ENCODE measurements around the gene RPAIN.

RPAIN gene

DNA sequence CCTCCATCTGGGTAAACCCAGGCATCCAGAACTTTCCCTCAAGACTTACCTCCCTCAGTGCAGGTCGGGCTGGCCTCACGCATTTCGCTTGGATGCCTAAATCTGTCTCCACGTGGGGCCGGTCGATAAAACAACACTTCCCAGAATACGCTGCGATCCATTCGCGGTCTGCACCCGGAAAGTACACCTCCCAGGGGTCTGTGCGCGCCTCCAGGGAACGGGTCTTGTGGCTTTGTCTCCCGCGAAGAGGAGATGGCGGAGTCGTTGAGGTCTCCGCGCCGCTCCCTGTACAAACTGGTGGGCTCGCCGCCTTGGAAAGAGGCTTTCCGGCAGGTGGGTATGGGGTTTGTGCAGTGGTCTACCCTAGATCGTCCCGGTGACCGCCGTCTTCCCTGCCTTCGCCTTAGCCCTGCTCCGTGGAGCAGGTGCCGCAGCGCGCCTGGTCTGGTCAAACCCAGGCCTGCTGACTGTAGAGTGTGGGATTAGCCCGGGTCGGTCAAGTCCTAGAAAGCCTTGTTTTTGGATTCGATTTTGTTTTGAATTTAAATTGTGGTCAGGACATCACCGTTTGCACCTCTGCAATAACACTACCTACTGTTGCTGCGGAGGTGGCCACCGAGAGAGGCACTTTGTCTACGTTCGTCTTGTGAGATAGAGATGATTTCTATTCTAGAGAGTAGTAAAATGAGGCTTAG is at the start of gene RPAIN:
RPAIN (plus strand) TSS at position 224 of the 695 bp plus-strand sequence; CDS start at position 253, 29 bp downstream.
- DNase-seq = peak; percentile 90

DNA sequence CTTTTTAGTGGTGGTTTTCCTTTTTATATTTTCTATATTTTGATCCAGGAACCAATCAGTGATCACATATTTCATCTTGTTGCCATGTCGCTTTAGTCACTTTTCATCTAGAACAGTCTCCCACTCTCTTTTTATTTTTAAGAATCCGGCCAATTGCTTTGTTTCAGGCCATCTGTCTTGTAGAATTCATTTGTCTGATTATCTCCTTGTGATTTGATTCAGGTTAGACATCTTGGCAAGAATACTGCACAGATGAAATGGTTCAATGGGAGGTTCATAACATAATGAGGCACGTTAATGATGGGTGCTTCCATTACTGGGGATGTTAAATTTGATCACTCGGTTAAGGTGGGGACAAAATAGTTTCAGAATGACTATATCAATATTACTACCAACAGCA is 49.6 kb upstream of the RPAIN start:
- no peak for DNase-seq

GRCh38 chr17:5373112-5373511 is 46.9 kb upstream of the RPAIN start:
- DNase-seq = no peak

DNA sequence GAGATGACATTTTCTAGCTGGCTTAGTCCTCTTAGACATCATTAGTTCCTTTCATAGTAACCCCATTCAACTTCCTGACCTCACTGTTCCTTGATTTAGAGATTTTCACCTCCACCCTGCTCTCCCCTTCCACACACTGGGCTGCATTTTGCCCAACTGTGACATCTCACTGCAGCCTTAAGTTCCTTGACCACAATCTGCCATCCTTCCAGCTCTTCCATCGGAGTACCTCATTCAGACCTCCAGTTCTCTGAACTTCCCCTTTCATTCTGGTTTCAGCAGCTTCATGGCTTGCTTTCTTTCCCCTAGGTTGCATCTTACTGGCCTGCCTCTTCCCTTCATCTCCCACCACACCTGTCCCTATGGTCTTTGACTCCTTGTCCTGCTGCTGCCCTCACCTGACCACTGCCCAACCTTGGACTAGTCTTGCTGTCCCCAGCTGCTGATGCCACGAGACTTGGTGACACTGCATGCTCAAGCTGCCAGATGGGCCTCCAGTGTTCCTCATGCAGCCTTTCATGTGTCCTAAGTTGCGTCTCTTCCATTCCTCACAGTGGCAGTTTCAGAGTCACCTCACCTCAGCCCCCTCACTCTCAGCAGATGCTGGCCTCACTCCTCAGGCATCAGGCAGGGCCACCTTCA is 41.3 kb upstream of the RPAIN start:
- DNase-seq = no peak

DNA sequence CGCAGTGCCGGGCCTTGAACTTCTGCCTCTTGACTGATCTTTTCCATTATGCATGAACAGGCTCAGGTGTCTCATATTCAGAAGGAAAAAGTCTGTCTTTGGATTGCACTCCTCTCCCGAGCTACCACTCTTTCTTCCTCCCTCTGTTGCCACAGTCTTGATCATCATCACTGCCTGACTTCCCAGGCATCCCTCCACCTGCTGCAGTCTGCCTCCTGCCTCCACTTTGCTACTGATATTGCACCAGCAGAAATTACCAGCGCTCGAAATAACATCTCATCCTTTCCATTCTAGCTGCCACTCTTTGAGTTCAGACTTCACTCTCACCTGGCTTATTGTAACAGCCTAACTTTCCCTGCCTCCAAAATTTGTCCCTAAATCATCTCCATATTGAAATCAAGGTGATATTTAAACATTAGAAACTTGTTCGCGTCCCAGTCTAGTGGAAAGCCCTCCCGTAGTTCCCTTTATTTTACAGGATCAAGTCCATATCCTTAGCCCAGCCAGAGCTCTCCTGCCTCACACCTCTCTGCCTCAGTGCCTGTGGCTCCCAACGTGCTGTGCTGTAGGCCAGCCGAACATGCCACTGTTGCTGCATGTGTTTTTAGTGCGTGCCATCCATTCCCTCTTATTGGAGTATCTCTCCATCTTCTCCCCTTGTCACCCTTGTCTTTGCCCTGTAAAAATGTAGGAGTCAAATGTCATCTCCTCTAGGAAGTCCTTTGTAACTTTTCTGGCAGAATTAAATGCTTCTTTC is 40.5 kb upstream of the RPAIN start:
- DNase-seq = no peak

GRCh38 chr17:5380491-5381135 is 39.4 kb upstream of the RPAIN start:
- DNase-seq = no peak

- no peak for DNase-seq
Measured at GRCh38 chr17:5381542-5381941, 38.4 kb upstream of the RPAIN start.

GRCh38 chr17:5391678-5392077 is 28.3 kb upstream of the RPAIN start:
- no peak for DNase-seq

GRCh38 chr17:5396612-5397011 is 23.4 kb upstream of the RPAIN start:
- no peak for DNase-seq

- DNase-seq = no peak
Measured at GRCh38 chr17:5399767-5400166, 20.2 kb upstream of the RPAIN start.

- no peak for DNase-seq
Measured at GRCh38 chr17:5405400-5405799, 14.6 kb upstream of the RPAIN start.

- DNase-seq = no peak
Measured at GRCh38 chr17:5408186-5408585, 11.8 kb upstream of the RPAIN start.

DNA sequence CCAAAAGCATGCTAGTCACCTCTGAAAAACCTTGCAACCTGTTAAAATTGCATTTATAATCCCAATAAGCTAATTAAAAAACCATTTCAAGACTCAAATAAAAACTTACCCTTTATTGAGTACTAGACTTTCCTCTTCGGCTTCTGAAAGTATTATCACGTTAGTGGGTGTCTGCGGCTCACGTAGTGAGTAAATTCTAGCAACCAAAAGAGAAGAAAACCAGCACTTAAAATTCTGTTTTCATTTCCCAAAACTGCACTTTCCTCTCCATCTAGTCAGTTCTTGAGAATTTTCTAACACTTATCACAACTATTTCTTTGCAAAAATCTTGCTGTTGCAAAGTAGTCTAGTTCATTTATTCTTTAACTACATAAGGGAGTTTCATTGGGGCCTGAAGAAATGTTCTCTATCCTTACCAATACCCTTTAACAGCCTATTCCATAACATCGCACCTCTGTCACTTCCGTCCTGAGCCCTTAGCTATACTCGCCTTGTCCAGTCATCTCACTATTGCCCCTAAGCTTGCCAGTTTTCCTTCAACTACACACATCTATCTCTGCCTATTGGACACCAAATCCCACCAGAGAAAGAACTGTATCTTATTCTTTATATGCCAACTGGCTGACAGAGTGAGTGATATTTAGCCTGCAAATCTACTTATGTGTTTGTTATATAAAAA is 9.2 kb upstream of the RPAIN start:
- DNase-seq = no peak

- DNase-seq = no peak
Measured at GRCh38 chr17:5413682-5414081, 6.3 kb upstream of the RPAIN start.

GRCh38 chr17:5416901-5417300 is 3.1 kb upstream of the RPAIN start:
- no peak for DNase-seq

DNA sequence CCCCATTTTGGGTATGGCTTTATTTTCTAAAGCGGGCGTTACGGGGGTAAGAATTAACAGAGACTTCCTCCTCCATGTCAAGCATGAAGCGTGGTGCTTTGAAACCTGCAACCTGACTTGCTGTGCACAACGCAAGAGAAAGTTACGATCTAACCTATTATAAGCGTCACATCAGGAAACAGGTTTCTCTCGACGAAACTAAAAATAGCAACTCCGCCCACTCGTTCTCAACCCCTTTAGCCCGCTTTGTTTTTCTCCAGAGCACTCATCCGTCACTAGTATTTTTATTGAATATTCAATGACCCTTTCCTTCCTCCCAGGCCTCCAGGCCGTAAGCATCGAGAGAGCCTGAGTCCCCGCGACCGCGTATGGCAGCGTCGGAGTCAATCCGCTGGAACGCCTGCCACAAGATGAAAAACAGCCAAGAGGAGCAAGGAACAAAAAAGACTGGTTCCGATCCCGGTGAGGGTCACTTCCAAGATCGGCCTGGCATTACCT is 1.1 kb upstream of the RPAIN start:
- no peak for DNase-seq

DNA sequence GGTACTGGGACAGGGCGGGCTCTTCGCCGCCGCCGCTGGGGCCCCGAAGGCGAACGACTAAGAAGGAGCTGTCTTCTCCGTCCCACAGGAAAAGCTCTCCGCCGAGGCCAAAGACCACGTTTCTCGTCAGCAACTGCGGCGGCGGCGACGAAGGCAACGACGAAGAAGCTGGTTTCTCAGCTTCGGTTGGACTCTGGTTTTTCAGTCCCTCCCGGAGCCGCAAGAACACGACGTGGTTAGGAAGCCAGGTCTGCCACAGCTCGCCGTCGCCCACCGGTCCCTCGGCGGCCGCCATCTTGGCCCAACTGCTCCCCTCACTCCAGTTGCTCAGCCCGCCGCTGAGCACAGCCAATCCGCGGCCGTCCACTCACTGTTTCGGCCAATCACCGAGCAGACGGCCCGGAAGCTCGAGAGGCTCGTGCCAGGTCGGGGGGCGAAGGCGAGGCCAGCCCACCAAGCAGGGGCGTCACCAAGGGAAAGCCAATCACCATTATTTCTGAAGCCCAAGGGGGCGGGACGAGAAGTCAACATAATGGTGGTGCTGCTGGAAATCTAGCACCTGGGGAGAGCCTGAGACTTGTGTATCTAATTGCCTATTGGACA is 525 bp upstream of the RPAIN start, which contains the start of gene NUP88:
NUP88 (minus strand) TSS at position 307 of the 603 bp plus-strand sequence; CDS start at position 295, 12 bp downstream.
- peak; percentile 99 for DNase-seq

DNA sequence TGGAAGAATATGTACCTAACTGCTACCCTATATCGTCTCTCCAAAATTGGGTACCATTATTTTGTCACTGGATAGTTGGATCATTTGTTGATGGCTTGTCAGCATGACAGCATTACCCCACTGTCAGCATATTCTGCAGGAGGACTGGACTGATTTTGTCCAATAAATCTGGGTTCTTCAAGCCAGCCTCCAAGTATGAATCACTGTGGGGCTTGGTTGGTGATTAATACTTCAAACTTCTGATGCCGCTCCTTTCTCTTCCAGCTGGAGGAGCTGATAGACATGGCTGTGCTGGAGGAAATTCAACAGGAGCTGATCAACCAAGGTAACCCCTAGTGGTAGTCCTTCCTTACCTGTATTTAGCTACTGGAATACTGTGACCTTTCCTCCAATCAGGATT is 2.5 kb downstream of the RPAIN start:
- no peak for DNase-seq

DNA sequence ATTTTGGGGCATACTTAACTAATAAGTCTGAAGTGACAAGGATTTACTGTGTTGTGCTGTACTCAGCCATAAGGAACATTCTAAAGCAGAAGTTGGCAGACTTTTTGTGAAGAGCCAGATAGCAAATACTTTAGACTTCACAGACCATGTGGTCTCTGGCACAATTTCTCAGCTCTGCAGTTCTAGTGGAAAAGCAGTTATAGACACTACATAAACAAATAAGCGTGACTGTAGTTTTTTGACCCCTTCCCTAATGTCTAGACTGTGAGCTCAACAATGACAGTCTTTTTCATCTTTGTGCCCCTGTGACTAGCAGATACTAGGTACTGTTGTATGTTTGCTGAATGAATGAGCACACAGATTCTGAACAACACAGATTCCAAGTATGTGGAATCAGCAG is 4.9 kb downstream of the RPAIN start:
- no peak for DNase-seq

GRCh38 chr17:5425826-5426225 is 5.8 kb downstream of the RPAIN start:
- no peak for DNase-seq

DNA sequence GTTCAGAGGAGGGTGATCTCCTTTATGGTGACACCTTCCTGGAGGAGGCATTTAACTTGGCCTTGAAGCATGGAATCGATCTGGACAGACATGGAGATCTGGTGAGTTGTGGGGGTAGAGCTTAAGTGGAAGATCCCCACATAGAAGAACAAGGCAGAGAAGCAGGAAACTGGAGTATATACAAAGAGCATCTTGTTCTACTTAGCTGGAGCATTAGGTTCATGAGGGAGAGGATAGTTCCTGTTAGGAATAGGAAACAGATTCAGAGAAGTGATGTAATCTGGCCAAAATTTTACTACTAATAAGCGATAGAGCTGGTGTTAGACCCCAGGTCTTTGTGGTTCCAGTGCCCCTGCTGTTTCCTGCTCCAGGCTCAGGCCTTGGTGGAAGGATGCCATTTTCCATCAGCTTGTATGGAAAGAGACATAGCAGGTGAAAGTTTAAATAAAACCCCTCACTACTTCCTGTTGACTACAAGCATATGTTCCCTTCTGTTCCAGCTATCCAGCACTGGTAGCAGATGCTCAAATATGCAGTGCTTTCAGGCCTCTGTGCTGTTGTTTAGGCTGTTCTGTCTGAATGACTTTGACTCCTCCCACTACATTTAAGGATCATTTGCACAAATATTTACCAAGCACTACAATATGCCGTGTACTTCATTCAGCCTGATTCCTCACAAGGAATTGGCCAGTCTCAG is 9.4 kb downstream of the RPAIN start:
- no peak for DNase-seq

All from femur (tissue), 1 donor.